CD4-positive, alpha-beta T cell (primary cell): ENCODE results near the gene BCAR3. TPM values are rescaled to one million over a fixed set of nuclear protein-coding genes. Genes with fewer than 3 reads are reported as not detected.
A peak's percentile ranks its signal among the peaks of the same experiment; 100 is the strongest.

Experiments
- ATAC-seq: fragments of 200-7000 bp; cut with Tn5 transposase; one replicate; pipeline ENCODE4 v1.10.0; 2022; ENCODE audit warnings: mild to moderate bottlenecking; ENCODE audit not compliant: poor library complexity
- CTCF ChIA-PET: fragments of 350-600 bp; sonication (Branson Sonifier 250); formaldehyde crosslinking; loops from one replicate; lab custom pipeline; 2021; ENCODE audit warnings: antibody characterized with exemption, inconsistent platforms; lab: Charles Lee
- POLR2A ChIA-PET: fragments of 350-600 bp; sonication (Branson Sonifier 250); formaldehyde crosslinking; loops from one replicate; lab custom pipeline; 2021; ENCODE audit warnings: antibody characterized with exemption, inconsistent platforms; lab: Charles Lee
- DNase-seq, 14 experiments: peaks; one replicate each; pipeline ENCODE4 v3.0.0-alpha.2; 2013 to 2020; ENCODE audit warnings: mixed read lengths in 2 of 14
- H3K27ac ChIP-seq, 2 donors: one replicate each; pipeline versions ENCODE4 v1.5.1 to v1.7.0; 2013; ENCODE audit warnings: low read length in 2 of 2, low read depth in 1 of 2, mild to moderate bottlenecking in 1 of 2
- H3K27me3 ChIP-seq, 2 experiments: 1 replicate in 1 of 2; 2 replicates in 1 of 2; pipeline versions ENCODE4 v1.6.1 to v1.7.0; 2013; ENCODE audit warnings: low read length in 2 of 2, control low read depth in 1 of 2, mild to moderate bottlenecking in 1 of 2, moderate library complexity in 1 of 2; ENCODE audit not compliant: insufficient read depth in 2 of 2, control insufficient read depth in 1 of 2
- H3K36me3 ChIP-seq: one replicate; pipeline ENCODE4 v1.6.1; 2013; ENCODE audit warnings: low read length, control low read depth; ENCODE audit not compliant: insufficient read depth
- H3K4me1 ChIP-seq: one replicate; pipeline ENCODE4 v1.6.1; 2013; ENCODE audit warnings: low read length, control low read depth; ENCODE audit not compliant: insufficient read depth
- H3K4me3 ChIP-seq: one replicate; pipeline ENCODE4 v1.5.1; 2013; ENCODE audit warnings: mild to moderate bottlenecking, low read length, moderate library complexity
- H3K9me3 ChIP-seq, 2 experiments: 1 replicate in 1 of 2; 2 replicates in 1 of 2; pipeline versions ENCODE4 v1.6.1 to v1.7.0; 2013; ENCODE audit warnings: low read length in 2 of 2, mild to moderate bottlenecking in 2 of 2, control low read depth in 1 of 2, moderate library complexity in 1 of 2; ENCODE audit not compliant: control insufficient read depth in 1 of 2, insufficient read depth in 1 of 2
- H3K27ac Mint-ChIP-seq: one replicate; pipeline ENCODE4 v1.8.0; 2020; ENCODE audit warnings: mixed read lengths
- H3K27me3 Mint-ChIP-seq: one replicate; pipeline ENCODE4 v1.8.0; 2021; ENCODE audit warnings: mixed read lengths
- H3K36me3 Mint-ChIP-seq: one replicate; pipeline ENCODE4 v1.8.0; 2021; ENCODE audit warnings: low read depth, mixed read lengths
- H3K4me1 Mint-ChIP-seq: one replicate; pipeline ENCODE4 v1.8.0; 2021; ENCODE audit warnings: low read depth, mixed read lengths
- H3K4me3 Mint-ChIP-seq: one replicate; pipeline ENCODE4 v1.8.0; 2020; ENCODE audit warnings: mild to moderate bottlenecking, mixed read lengths
- H3K9me3 Mint-ChIP-seq: one replicate; pipeline ENCODE4 v1.8.0; 2020; ENCODE audit warnings: mixed read lengths
- CTCF ChIP-seq: fragments of 200-600 bp; IDR thresholded peaks from one replicate; pipeline ENCODE4 v1.8.0; 2022; ENCODE audit warnings: antibody characterized with exemption, mild to moderate bottlenecking
- intact Hi-C, 2 experiments: fragments of 100-400 bp; cut with DNase I in 1 of 2; cut with micrococcal nuclease in 1 of 2; formaldehyde crosslinking; loops; one replicate each; pipeline versions ENCODE4 v1.15.1 to v1.9.0; 2023 to 2025; cut with DNase I, micrococcal nuclease
- total RNA-seq, 174 experiments: library from RNA in 2 of 174; stranded (reverse) in 2 of 174; gene quantifications; one replicate each; pipeline ENCODE4 v1.2.3 and lab custom pipeline; 2021 to 2026

BCAR3 gene
- total RNA-seq, 2 experiments from 2014 or later: 0.47 to 0.92 TPM

- H3K27me3 Mint-ChIP-seq: no peaks in the 10 kb centered on the region
- Histone ChIP-seq H3K36me3 (no peaks in the 10 kb centered on the region), H3K4me1 (peaks cover under 1% of the 10 kb centered on the region), H3K9me3 (peaks cover 0 to 6% of the 10 kb centered on the region in 2 experiments), H3K27ac (no peak overlapping the region), H3K27me3 (no peaks in the 10 kb centered on the region), H3K4me3 (no peak overlapping the region)
- intact Hi-C loops: no loop called here
- H3K4me1 Mint-ChIP-seq: peaks cover 32% of the 10 kb centered on the region
- TF ChIP-seq CTCF: no peak
- DNase-seq: no peak
- ChIA-PET POLR2A (no interaction called here), CTCF (no interaction called here)
- H3K27ac Mint-ChIP-seq: no peak overlapping the region
- no peaks in the 10 kb centered on the region for H3K9me3 Mint-ChIP-seq
- no peak overlapping the region for H3K4me3 Mint-ChIP-seq
- no peaks in the 10 kb centered on the region for H3K36me3 Mint-ChIP-seq
- ATAC-seq: no peak
Measured at GRCh38 chr1:93717640-93718039, 36.0 kb upstream of the BCAR3 start.

GRCh38 chr1:93716941-93717368, 35.3 kb upstream of the BCAR3 start:
- Histone ChIP-seq H3K4me1 (peaks cover 7% of the 10 kb centered on the region), H3K27me3 (no peaks in the 10 kb centered on the region), H3K27ac (no peak overlapping the region), H3K4me3 (no peak overlapping the region), H3K9me3 (peaks cover 0 to 6% of the 10 kb centered on the region in 2 experiments), H3K36me3 (no peaks in the 10 kb centered on the region)
- Mint-ChIP-seq H3K4me1 (peaks cover 39% of the 10 kb centered on the region), H3K36me3 (no peaks in the 10 kb centered on the region), H3K27me3 (no peaks in the 10 kb centered on the region), H3K27ac (no peak overlapping the region), H3K9me3 (no peaks in the 10 kb centered on the region), H3K4me3 (no peak overlapping the region)
- DNase-seq (peak in 1 of 14 experiments; percentile 21), ATAC-seq (peak; percentile 67)
- no peak for TF ChIP-seq CTCF
- POLR2A ChIA-PET: no interaction called here
- CTCF ChIA-PET: no interaction called here
- intact Hi-C loops: no loop called here

GRCh38 chr1:93716163-93716562, 34.5 kb upstream of the BCAR3 start:
- Histone ChIP-seq H3K4me3 (no peak overlapping the region), H3K9me3 (peaks cover 0 to 6% of the 10 kb centered on the region in 2 experiments), H3K27ac (no peak overlapping the region), H3K27me3 (no peaks in the 10 kb centered on the region), H3K4me1 (peaks cover 7% of the 10 kb centered on the region), H3K36me3 (no peaks in the 10 kb centered on the region)
- Mint-ChIP-seq H3K4me1 (peaks cover 42% of the 10 kb centered on the region), H3K36me3 (no peaks in the 10 kb centered on the region), H3K4me3 (no peak overlapping the region), H3K27ac (no peak overlapping the region), H3K27me3 (no peaks in the 10 kb centered on the region), H3K9me3 (no peaks in the 10 kb centered on the region)
- ChIA-PET POLR2A (no interaction called here), CTCF (no interaction called here)
- no peak for TF ChIP-seq CTCF
- intact Hi-C loops: no loop called here
- no peak for DNase-seq
- ATAC-seq: no peak
